DND-41 (cell line): ENCODE results near the gene IGSF21.

Source experiments
- ATAC-seq: fragments of 200-7000 bp; cut with Tn5 transposase; 3 replicates; pipeline ENCODE4 v1.9.1; 2021; ENCODE audit warnings: low read depth; ENCODE audit not compliant: insufficient read depth
- DNase-seq: peaks from one replicate; pipeline ENCODE4 v3.0.0-alpha.2; 2020
- H2AFZ ChIP-seq: 2 replicates; pipeline ENCODE4 v1.6.0; 2012; ENCODE audit warnings: low read depth, low read length
- H3K27ac ChIP-seq: 2 replicates; pipeline ENCODE4 v1.5.1; 2012; ENCODE audit warnings: low read length, inconsistent platforms
- H3K27me3 ChIP-seq: fragments of 200-600 bp; sonication (generic); 2 replicates; pipeline ENCODE4 v1.6.0; 2012; ENCODE audit warnings: low read length, mild to moderate bottlenecking, inconsistent platforms; ENCODE audit not compliant: insufficient read depth, poor library complexity
- H3K36me3 ChIP-seq: 2 replicates; pipeline ENCODE4 v1.5.1; 2012; ENCODE audit warnings: low read length, inconsistent platforms; ENCODE audit not compliant: insufficient read depth
- H3K4me1 ChIP-seq: 2 replicates; pipeline ENCODE4 v1.5.1; 2012; ENCODE audit warnings: mild to moderate bottlenecking, low read length; ENCODE audit not compliant: insufficient read depth
- H3K4me2 ChIP-seq: 2 replicates; pipeline ENCODE4 v1.6.0; 2012; ENCODE audit warnings: mild to moderate bottlenecking, moderate library complexity, low read length, inconsistent platforms; ENCODE audit not compliant: insufficient read depth
- H3K4me3 ChIP-seq, 2 experiments: fragments of 200-600 bp in 1 of 2; shearing (Covaris generic) in 1 of 2; 2 replicates each; pipeline ENCODE4 v1.5.1; 2012 to 2016; ENCODE audit warnings: inconsistent platforms in 2 of 2, low read length in 2 of 2, mild to moderate bottlenecking in 2 of 2, low read depth in 1 of 2, moderate library complexity in 1 of 2
- H3K79me2 ChIP-seq: 2 replicates; pipeline ENCODE4 v1.6.0; 2012; ENCODE audit warnings: low read length, inconsistent platforms; ENCODE audit not compliant: insufficient read depth
- H3K9ac ChIP-seq: 2 replicates; pipeline ENCODE4 v1.6.0; 2012; ENCODE audit warnings: low read depth, mild to moderate bottlenecking, inconsistent platforms, low read length, moderate library complexity
- H3K9me3 ChIP-seq: 2 replicates; pipeline ENCODE4 v1.5.1; 2012; ENCODE audit warnings: low read length, moderate library complexity, mild to moderate bottlenecking, inconsistent platforms; ENCODE audit not compliant: insufficient read depth, severe bottlenecking
- H4K20me1 ChIP-seq: 2 replicates; pipeline ENCODE4 v1.6.0; 2012; ENCODE audit warnings: low read length; ENCODE audit not compliant: insufficient read depth
- CTCF ChIP-seq: IDR thresholded peaks from 2 replicates; pipeline ENCODE4 v1.5.1; 2012; ENCODE audit warnings: borderline replicate concordance, low read length, moderate library complexity, mild to moderate bottlenecking; ENCODE audit not compliant: poor library complexity, severe bottlenecking; ENCODE audit errors: extremely low read depth
- EZH2 ChIP-seq: IDR thresholded peaks from 3 replicates; pipeline ENCODE4 v1.6.1; 2012; ENCODE audit warnings: borderline replicate concordance, low read depth, mild to moderate bottlenecking, moderate library complexity, low read length, inconsistent platforms; ENCODE audit not compliant: severe bottlenecking

IGSF21 gene

DNA sequence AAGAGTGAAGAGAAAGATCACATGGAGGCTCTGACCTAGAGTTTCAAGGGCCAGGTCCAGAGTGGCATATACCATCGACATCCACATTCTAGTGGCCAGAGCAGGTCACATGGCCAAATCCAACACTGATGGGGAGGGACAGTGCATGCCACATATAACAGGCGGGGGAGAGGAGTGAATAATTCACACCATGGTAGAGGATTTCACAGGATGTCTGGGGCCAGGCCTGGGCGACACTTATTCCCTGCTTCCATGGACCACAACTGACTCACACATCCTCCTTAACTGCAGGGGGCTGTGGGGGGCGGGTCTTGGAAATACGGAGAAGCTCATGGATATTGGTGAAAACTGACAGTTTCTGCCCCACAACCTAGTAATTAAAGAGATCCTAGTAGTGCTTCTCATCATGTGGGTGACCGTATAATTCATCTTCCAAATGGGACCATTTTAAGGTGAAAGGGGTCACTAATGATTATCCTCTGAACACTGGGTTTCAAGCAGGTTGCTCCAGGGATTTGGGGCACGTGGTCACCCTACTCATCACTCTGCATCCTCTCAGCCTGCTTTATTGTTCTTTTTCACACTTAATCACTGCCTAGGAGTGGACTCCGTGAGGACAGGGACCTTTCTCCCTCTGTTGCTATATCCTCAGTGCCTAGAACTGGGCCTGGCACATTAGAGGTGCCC, 44.0 kb downstream of the IGSF21 start:
- Histone ChIP-seq H3K9ac (no peak overlapping the region), H3K9me3 (no peaks in the 10 kb centered on the region), H3K4me2 (no peak overlapping the region), H2AFZ (no peak overlapping the region), H3K79me2 (no peaks in the 10 kb centered on the region), H3K27me3 (no peaks in the 10 kb centered on the region), H3K4me1 (no peaks in the 10 kb centered on the region), H4K20me1 (0 out of 2 replicates have a peak, but pooled peaks cover 4% of the 10 kb centered on the region), H3K36me3 (no peaks in the 10 kb centered on the region), H3K4me3 (no peak overlapping the region), H3K27ac (no peak overlapping the region)
- DNase-seq = no peak
- no peak for ATAC-seq
- TF ChIP-seq EZH2 (no peak), CTCF (no peak)

GRCh38 chr1:18154430-18155194, 47.0 kb downstream of the IGSF21 start:
- Histone ChIP-seq H3K4me2 (no peak overlapping the region), H3K9ac (no peak overlapping the region), H3K4me1 (no peaks in the 10 kb centered on the region), H3K36me3 (no peaks in the 10 kb centered on the region), H3K27ac (no peak overlapping the region), H4K20me1 (0 out of 2 replicates have a peak, but pooled peaks cover 4% of the 10 kb centered on the region), H2AFZ (no peak overlapping the region), H3K27me3 (no peaks in the 10 kb centered on the region), H3K9me3 (no peaks in the 10 kb centered on the region), H3K79me2 (no peaks in the 10 kb centered on the region), H3K4me3 (no peak overlapping the region)
- DNase-seq (no peak), ATAC-seq (no peak)
- TF ChIP-seq CTCF (no peak), EZH2 (no peak)

- ATAC-seq = no peak
- Histone ChIP-seq H2AFZ (no peak overlapping the region), H3K36me3 (no peaks in the 10 kb centered on the region), H3K4me1 (no peaks in the 10 kb centered on the region), H3K27me3 (no peaks in the 10 kb centered on the region), H3K9me3 (no peaks in the 10 kb centered on the region), H3K9ac (no peak overlapping the region), H4K20me1 (0 out of 2 replicates have a peak, but pooled peaks cover 4% of the 10 kb centered on the region), H3K4me3 (no peak overlapping the region), H3K4me2 (no peak overlapping the region), H3K79me2 (no peaks in the 10 kb centered on the region), H3K27ac (no peak overlapping the region)
- no peak for TF ChIP-seq EZH2
- DNase-seq = no peak
Measured at GRCh38 chr1:18155881-18156385, 48.3 kb downstream of the IGSF21 start.

DNA sequence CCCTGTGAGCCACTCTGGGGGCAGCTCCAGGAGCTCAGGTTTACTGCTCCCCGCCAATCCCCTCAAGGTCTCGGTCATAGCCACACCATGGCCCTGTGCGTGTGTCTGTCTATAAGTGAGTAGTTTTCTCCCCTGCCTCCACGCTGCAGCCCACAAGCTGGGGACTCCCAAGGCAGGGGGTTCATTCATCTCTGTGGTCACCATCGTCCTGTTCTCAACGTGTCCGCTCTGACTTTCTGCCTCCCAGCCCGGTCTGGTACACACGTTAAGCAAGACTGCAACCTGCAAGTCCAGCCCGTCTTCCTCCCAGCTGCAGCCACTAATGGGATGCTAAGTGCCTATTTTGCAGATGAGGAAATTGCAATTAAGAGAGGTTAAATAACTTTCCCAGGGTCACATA, 49.8 kb downstream of the IGSF21 start:
- 0 out of 2 replicates have a peak, but pooled peaks cover 4% of the 10 kb centered on the region for H4K20me1 ChIP-seq
- H3K79me2 ChIP-seq = no peaks in the 10 kb centered on the region
- H3K4me1 ChIP-seq = no peaks in the 10 kb centered on the region
- no peaks in the 10 kb centered on the region for H3K36me3 ChIP-seq
- H3K27ac ChIP-seq = no peak overlapping the region
- no peaks in the 10 kb centered on the region for H3K27me3 ChIP-seq
- no peak overlapping the region for H2AFZ ChIP-seq
- no peak for TF ChIP-seq EZH2
- no peak for TF ChIP-seq CTCF
- H3K4me2 ChIP-seq = no peak overlapping the region
- no peaks in the 10 kb centered on the region for H3K9me3 ChIP-seq
- H3K4me3 ChIP-seq = no peak overlapping the region
- no peak overlapping the region for H3K9ac ChIP-seq
- no peak for ATAC-seq
- no peak for DNase-seq
